Right atrium auricular region (tissue), 2 donors: Measurements from ENCODE around the gene PATE2. TPM values are rescaled to one million over a fixed set of nuclear protein-coding genes. Genes with fewer than 3 reads are reported as not detected.

ENCODE experiments used
- DNase-seq: peaks from one replicate; pipeline ENCODE4 v3.0.0-alpha.2; 2019; ENCODE audit warnings: low spot score
- H3K27ac ChIP-seq, 2 donors: fragments of 200-600 bp; sonication (generic); 1 replicate in 1 of 2; 2 replicates in 1 of 2; pipeline ENCODE4 v1.5.1; 2016 to 2019
- H3K27me3 ChIP-seq, 2 donors: fragments of 200-600 bp; sonication (generic); one replicate each; pipeline versions ENCODE4 v1.5.1 to v1.6.0; 2017 to 2019
- H3K36me3 ChIP-seq: fragments of 200-600 bp; sonication (generic); one replicate; pipeline ENCODE4 v1.5.1; 2016
- H3K4me1 ChIP-seq, 2 donors: fragments of 200-600 bp; sonication (generic); one replicate each; pipeline versions ENCODE4 v1.5.1 to v1.6.0; 2017 to 2019
- H3K4me3 ChIP-seq, 2 donors: fragments of 200-600 bp; sonication (generic); 1 replicate in 1 of 2; 2 replicates in 1 of 2; pipeline ENCODE4 v1.5.1; 2017 to 2019; ENCODE audit warnings: mild to moderate bottlenecking in 1 of 2, moderate library complexity in 1 of 2
- H3K9me3 ChIP-seq, 2 donors: fragments of 200-600 bp; sonication (generic); one replicate each; pipeline ENCODE4 v1.5.1; 2019
- CTCF ChIP-seq, 2 donors: fragments of 200-600 bp; sonication (generic); IDR thresholded peaks; one replicate each; pipeline ENCODE4 v1.5.1; 2019; ENCODE audit warnings: antibody characterized with exemption in 2 of 2
- total RNA-seq, 2 donors: library from RNA; depleted of rRNA; stranded (reverse); fragments of >200 nt; gene quantifications; one replicate each; pipeline ENCODE4 v1.1.0, GENCODE V29; 2016

Gene PATE2
- total RNA-seq, 2 donors from 2014 or later: not detected

GRCh38 chr11:125768336-125769046 is 10.1 kb downstream of the PATE2 start:
- no peak for TF ChIP-seq CTCF (IDR thresholded peaks at IDR 0.05)
- Histone ChIP-seq H3K4me1 (no peaks in the 10 kb centered on the region), H3K27me3 (no peaks in the 10 kb centered on the region), H3K27ac (no peak overlapping the region), H3K9me3 (no peaks in the 10 kb centered on the region), H3K4me3 (no peak overlapping the region), H3K36me3 (no peaks in the 10 kb centered on the region)
- DNase-seq: no peak

GRCh38 chr11:125766251-125766650 is 12.4 kb downstream of the PATE2 start:
- no peak for DNase-seq
- Histone ChIP-seq H3K27me3 (no peaks in the 10 kb centered on the region), H3K4me1 (no peaks in the 10 kb centered on the region), H3K27ac (no peak overlapping the region), H3K36me3 (no peaks in the 10 kb centered on the region), H3K4me3 (no peak overlapping the region), H3K9me3 (no peaks in the 10 kb centered on the region)
- no peak for TF ChIP-seq CTCF (IDR thresholded peaks at IDR 0.05)

GRCh38 chr11:125763483-125763882 is 15.1 kb downstream of the PATE2 start:
- no peak overlapping the region for H3K27ac ChIP-seq
- H3K9me3 ChIP-seq: no peaks in the 10 kb centered on the region
- no peaks in the 10 kb centered on the region for H3K27me3 ChIP-seq
- H3K36me3 ChIP-seq: no peaks in the 10 kb centered on the region
- no peak overlapping the region for H3K4me3 ChIP-seq
- no peak for TF ChIP-seq CTCF (IDR thresholded peaks at IDR 0.05)
- H3K4me1 ChIP-seq: no peaks in the 10 kb centered on the region
- DNase-seq: no peak

GRCh38 chr11:125762445-125762844 is 16.2 kb downstream of the PATE2 start:
- TF ChIP-seq CTCF (IDR thresholded peaks at IDR 0.05): no peak
- Histone ChIP-seq H3K4me3 (no peak overlapping the region), H3K27me3 (no peaks in the 10 kb centered on the region), H3K27ac (no peak overlapping the region), H3K4me1 (no peaks in the 10 kb centered on the region), H3K36me3 (no peaks in the 10 kb centered on the region), H3K9me3 (peaks cover 0 to 3% of the 10 kb centered on the region in 2 donors)
- DNase-seq: no peak

GRCh38 chr11:125756050-125756449 is 22.6 kb downstream of the PATE2 start:
- TF ChIP-seq CTCF (IDR thresholded peaks at IDR 0.05): no peak
- Histone ChIP-seq H3K36me3 (no peaks in the 10 kb centered on the region), H3K9me3 (peaks cover 0 to 5% of the 10 kb centered on the region in 2 donors), H3K4me1 (no peaks in the 10 kb centered on the region), H3K27ac (no peak overlapping the region), H3K4me3 (no peak overlapping the region), H3K27me3 (no peaks in the 10 kb centered on the region)
- no peak for DNase-seq

- H3K27ac ChIP-seq: no peak overlapping the region
- no peak for TF ChIP-seq CTCF (IDR thresholded peaks at IDR 0.05)
Measured at GRCh38 chr11:125750629-125751028, 28.0 kb downstream of the PATE2 start.

More at GRCh38 chr11:125750629-125751028, 28.0 kb downstream of the PATE2 start:
- no peak for DNase-seq
- no peaks in the 10 kb centered on the region for H3K27me3 ChIP-seq
- no peaks in the 10 kb centered on the region for H3K36me3 ChIP-seq
- H3K4me1 ChIP-seq: no peaks in the 10 kb centered on the region
- H3K9me3 ChIP-seq: no peaks in the 10 kb centered on the region
- no peak overlapping the region for H3K4me3 ChIP-seq
